ENCODE data around the gene TLR6. TPM values are rescaled to one million over a fixed set of nuclear protein-coding genes. Genes with fewer than 3 reads are reported as not detected.
"Not testable (repeated sequence)": the region's sequence is repeated elsewhere in the genome, so short reads cannot be mapped to it uniquely, and the experiment has no call there.

Gene TLR6
- polyA plus RNA-seq, 3 donors, result 0.14 to 0.88 (median 0.79) TPM

DNA sequence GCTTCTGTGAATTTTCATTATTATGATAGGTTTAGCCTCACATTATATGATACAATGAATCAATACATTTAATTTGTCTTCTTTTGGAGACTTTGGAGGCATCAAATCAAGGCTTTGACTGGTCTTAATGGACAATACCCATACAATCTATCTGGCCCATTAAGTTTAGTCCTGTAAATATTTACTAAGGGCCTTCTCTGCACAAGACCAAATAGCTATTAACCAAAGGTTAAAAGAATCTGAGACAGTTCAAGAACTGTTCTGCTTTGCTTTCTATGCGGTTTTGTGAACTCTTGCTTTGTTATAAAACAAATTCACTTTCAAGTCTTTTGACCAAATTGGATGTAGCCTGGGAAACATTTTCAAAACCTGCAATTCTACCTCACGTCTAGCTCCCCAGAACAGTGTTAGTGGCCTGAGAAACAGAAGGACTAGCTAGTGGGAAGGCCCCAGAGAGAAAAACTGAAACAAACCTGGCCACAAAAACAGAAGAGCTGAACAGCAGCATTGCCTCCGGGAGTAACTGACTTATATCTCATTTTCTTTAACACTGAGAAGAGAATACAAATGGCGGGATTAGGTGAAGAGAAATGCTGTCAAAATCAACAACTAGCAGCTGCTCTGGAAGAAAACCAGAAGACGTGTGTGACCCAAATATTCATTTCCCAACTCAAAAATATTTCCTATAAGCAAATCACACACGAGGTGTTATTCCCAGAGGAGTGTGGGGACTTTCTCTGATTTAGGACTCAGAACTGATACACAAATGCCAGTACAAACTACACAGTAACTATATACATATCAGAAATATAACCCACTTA, 52.6 kb downstream of the TLR6 start:
- 15 to 23% (median 23%) methylated on average over 6 of the region's 6 CpGs for WGBS, 3 donors
- H3K27ac ChIP-seq (ENCODE audit: low read depth, low read length), result no peak overlapping the region

GRCh38 chr4:38802561-38803355, 53.9 kb downstream of the TLR6 start:
- 87 to 96% (median 93%) methylated on average over 15 of the region's 15 CpGs for WGBS, 3 donors
- H3K27ac ChIP-seq (ENCODE audit: low read depth, low read length), result no peak overlapping the region

GRCh38 chr4:38800961-38801450, 55.6 kb downstream of the TLR6 start:
- WGBS, 3 donors, result 71 to 94% (median 78%) methylated on average over 3 of the region's 3 CpGs
- H3K27ac ChIP-seq (ENCODE audit: low read depth, low read length), result no peak overlapping the region

GRCh38 chr4:38800366-38800765, 56.3 kb downstream of the TLR6 start:
- H3K27ac ChIP-seq (ENCODE audit: low read depth, low read length), result no peak overlapping the region
- 74 to 94% (median 84%) methylated on average over 2 of the region's 2 CpGs for WGBS, 3 donors

GRCh38 chr4:38795087-38795486, 61.5 kb downstream of the TLR6 start:
- 87 to 95% (median 88%) methylated on average over 3 of the region's 3 CpGs for WGBS, 3 donors
- no peak overlapping the region for H3K27ac ChIP-seq (ENCODE audit: low read depth, low read length)

DNA sequence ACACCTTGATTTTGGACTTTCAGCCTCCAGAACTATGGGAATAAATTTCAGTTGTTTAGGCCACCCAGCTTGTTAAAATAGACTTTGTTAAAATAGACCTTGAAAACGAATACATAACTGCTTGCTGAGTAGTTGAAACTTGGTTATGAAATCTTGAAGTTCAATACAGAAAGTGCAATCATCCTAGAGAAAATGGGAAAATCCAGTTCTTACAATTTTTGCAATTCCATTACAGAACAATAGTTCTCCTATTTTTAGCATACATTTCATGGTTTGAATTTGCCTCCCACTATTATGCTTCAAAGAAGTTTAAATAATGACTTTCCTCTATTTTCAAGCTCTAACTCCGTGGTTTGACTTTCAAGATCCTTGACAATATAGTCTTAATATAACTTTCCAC, 62.6 kb downstream of the TLR6 start:
- 75 to 77% (median 77%) methylated on average over 2 of the region's 2 CpGs for WGBS, 3 donors
- H3K27ac ChIP-seq (ENCODE audit: low read depth, low read length), result no peak overlapping the region

DNA sequence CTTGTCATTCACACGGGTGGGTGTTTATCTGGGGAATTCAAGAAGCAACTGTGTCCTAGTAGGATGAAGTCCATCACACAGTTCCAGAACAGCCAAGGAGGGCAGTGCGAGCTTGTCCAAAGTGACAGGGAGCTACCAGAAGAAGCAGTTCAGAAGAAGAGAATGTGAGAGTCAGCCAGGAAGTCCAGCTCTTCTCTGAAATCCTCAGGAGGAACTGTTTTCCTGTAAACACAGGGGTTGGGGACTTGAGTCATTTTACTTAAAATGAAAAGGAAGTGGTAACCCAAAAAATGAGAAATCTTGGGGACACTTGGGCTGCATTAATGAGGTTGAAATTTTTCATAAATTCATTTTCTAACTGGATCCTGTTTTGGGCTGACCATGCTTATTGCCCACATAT, 65.6 kb downstream of the TLR6 start:
- 33 to 62% (median 38%) methylated on average over 2 of the region's 2 CpGs for WGBS, 3 donors

DNA sequence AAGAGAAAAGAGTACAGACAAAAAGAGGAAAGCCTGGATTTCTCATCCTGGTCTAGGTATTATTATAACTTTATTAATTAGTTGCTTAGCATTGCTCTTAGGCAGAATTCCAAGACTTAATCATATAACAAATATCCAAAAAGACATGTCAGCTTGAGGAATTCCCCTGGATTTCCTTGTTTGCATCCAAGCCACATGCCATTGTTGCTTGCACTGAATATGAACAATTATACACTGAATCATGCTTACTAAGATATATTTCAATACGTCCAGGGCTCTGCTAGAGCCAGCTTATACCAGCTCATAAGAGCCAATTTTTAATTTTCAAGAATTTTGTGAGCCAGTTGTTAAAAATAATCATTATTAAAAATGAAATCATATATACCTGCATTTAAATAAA, 68.3 kb downstream of the TLR6 start:
- no peak overlapping the region for H3K27ac ChIP-seq (ENCODE audit: low read depth, low read length)
- WGBS, 3 donors, result 46 to 53% (median 51%) methylated on average over 1 of the region's 1 CpG

More for the DNA sequence above, 65.6 kb downstream of the TLR6 start:
- no peak overlapping the region for H3K27ac ChIP-seq (ENCODE audit: low read depth, low read length)

- H3K27ac ChIP-seq (ENCODE audit: low read depth, low read length), result no peak overlapping the region
- 35 to 89% (median 84%) methylated on average over 4 of the region's 4 CpGs for WGBS, 3 donors
These were observed 68.9 kb downstream of the TLR6 start for GRCh38 chr4:38787693-38788092.

GRCh38 chr4:38785901-38786402, 70.7 kb downstream of the TLR6 start:
- WGBS, 3 donors, result 72 to 96% (median 75%) methylated on average over 8 of the region's 8 CpGs
- H3K27ac ChIP-seq (ENCODE audit: low read depth, low read length), result no peak overlapping the region

DNA sequence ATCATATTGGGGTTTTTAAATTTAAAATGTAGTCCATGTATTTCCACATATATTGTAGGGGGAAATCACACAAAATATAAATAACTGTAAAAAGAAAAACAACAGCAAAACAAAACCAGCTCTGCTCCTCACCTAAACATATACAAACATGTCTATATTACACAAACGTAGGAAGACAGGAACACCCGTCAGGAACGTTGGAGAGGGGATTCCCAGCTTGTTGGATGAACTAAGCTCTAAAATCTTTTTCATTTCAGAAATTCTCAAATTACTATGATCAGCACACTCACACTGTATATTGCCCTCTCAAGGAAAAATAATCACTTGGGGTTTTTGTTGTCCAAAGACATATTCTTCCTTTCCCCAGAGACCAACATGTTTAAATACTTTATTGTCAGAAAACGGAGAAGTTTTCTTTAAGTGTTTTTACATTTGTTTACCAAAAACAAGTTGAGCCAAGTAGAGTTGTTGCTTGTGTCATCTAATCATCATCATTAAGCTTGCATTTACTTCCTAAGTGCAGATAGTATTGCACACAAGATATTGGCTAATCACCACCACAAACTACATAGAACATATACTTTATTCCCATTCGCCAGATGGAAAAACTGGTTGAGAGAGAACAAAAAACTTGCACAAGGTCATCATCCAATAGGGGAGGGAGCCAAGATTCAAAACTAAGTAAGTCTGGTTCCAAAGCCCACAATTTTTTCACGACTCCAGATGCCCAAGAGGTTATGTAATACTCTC, 71.4 kb downstream of the TLR6 start:
- 55 to 71% (median 56%) methylated on average over 6 of the region's 6 CpGs for WGBS, 3 donors
- H3K27ac ChIP-seq (ENCODE audit: low read depth, low read length), result no peak overlapping the region

DNA sequence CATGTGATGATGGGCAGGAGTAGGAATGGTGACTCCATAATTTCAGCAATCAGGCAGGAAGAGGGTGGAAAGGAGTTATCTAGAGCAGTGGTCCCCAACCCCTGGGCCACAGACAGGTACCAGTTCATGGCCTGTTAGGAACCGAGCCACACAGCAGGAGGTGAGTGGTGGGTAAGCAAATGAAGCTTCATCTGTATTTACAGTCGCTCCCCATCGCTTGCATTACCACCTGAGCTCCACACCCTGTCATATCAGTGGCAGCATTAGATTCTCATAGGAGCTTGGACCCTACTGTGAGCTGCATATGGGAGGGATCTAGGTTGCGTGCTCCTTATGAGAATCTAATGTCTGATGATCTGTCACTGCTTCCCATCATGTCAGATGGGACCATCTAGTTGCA, 72.5 kb downstream of the TLR6 start:
- WGBS, 3 donors, result 90 to 96% (median 93%) methylated on average over 4 of the region's 4 CpGs
- H3K27ac ChIP-seq (ENCODE audit: low read depth, low read length), result no peak overlapping the region

- 72 to 89% (median 88%) methylated on average over 8 of the region's 8 CpGs for WGBS, 3 donors
- H3K27ac ChIP-seq (ENCODE audit: low read depth, low read length), result no peak overlapping the region
These were observed 73.5 kb downstream of the TLR6 start for GRCh38 chr4:38783109-38783460.

DNA sequence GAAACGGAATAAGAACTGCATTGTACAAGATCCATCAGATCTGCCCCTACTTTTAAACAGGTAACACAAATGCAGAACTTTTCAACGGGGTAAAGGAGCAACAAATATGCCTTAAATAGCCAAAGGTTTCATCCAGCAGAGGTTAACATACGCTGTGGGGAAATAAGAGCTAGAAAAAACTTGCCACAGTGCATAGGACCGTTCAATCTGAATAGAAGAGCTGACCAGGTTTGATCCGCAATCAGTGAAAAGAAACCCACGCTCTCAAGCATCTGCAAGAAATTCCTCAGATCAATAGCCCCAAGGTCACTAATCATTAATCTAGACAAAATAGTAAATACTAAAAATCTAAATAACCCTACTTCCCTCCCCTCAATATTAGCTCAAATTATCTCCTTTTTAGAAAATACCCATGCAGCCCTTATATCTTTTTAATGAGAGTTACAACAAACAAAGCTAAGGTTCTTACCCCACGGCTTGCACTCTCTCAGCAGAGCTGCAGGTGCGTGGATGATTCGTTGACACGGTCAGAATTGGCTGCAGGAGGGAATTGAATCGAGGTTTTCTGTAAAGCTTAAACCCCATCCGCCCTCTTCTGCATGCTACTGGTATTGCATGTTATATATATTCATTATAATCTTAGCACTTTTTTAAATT, 74.0 kb downstream of the TLR6 start, which contains the start of gene TLR10:
Gene TLR10 (minus strand): TSS at position 539 of the 657 bp plus-strand sequence. CDS start 7,400 bp downstream, outside the sequence.
- WGBS, 3 donors, result 21 to 35% (median 34%) methylated on average over 12 of the region's 12 CpGs
- H3K27ac ChIP-seq (ENCODE audit: low read depth, low read length), result no peak within 1 kb of the TSS

DNA sequence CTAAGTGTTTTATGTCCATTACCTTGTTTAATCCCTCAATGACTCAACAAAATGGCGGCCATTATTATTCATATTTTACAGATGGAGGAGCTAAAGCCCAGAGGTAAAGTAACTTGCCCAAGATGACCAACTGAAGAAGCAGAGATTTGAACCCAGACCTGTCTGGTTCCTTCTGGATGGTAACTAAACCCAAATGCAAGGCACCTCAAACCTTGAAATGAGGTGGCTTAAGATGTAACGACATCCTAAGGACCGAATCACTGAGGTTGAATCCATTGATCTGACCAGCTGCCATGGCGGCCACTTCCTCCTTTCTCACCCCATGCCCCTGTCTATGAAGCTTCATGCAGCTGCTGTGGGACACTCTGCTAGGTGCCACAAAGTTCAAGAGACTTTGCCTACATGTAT, 74.8 kb downstream of the TLR6 start:
- 93 to 97% (median 94%) methylated on average over 4 of the region's 4 CpGs for WGBS, 3 donors
- H3K27ac ChIP-seq (ENCODE audit: low read depth, low read length), result no peak overlapping the region

DNA sequence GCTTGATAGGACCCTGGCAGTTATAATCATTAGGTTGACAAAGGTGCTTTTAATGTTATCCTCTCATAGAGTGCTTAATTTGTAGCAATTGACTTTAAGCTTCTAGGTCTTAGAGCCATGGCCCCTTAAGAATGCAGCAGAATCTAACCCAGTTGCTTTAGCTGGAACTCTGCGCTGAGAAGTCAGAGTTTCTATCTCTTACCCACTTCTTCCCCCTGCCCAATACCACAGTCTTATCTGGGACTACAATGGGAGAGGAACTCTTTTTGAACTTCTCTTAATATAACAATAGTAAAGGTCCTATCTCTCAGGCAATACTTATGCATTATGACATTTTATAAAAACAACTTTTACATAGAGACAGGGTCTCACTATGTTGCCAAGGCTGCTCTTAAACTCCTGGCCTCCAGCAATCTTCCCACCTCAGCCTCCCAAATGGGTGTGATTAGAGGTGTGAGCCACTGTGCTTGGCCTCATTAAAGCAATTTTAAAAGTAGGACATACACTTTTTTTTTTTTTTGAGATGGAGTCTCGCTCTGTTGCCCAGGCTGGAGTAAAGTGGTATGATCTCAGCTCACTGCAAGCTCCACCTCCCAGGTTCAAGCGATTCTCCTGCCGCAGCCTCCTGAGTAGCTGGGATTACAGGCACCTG, 75.7 kb downstream of the TLR6 start:
- WGBS, 3 donors, result 87 to 94% (median 89%) methylated on average over 4 of the region's 4 CpGs
- H3K27ac ChIP-seq (ENCODE audit: low read depth, low read length), result no peak overlapping the region

DNA sequence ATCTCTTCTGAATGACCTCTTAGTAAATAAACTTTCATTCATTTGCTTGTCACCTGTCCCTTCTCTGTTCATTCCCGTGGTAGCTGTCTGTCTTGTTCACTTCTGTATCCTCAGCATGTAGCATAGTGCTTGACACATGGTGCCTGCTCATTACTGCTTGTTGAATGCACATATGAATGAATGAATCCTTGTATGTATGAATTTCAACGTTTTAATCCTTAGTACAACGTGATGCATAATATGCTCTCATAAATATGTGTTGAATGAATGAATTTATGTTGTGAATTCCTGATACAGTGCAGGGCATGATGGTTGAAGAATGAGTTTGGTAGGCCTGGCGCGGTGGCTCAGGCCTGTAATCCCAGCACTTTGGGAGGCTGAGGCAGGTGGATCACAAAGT, 76.8 kb downstream of the TLR6 start:
- H3K27ac ChIP-seq (ENCODE audit: low read depth, low read length), result no peak overlapping the region
- 79 to 90% (median 82%) methylated on average over 5 of the region's 5 CpGs for WGBS, 3 donors

DNA sequence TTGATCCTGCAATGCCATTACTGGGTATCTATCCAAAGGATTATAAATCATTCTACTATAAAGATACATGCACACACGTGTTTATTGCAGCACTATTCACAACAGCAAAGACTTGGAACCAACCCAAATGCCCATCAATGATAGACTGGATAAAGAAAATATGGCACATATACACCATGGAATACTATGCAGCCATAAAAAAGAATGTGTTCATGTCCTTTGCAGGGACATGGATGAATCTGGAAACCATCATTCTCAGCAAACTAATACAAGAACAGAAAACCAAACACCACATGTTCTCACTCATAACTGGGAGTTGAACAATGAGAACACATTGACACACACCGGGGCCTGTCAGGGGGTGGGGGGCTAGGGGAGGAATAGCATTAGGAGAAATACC, 78.7 kb downstream of the TLR6 start:
- not testable (repeated sequence) for H3K27ac ChIP-seq (ENCODE audit: low read depth, low read length)
- 71 to 90% (median 87%) methylated on average over 2 of the region's 2 CpGs for WGBS, 3 donors

Measured in adipose tissue (tissue), 3 donors.